HEK293 (cell line): ENCODE data around the gene STARD9.

Experiments used
- CTCF ChIA-PET: fragments of 350-600 bp; formaldehyde crosslinking; extraction: SDS; loops from one replicate; lab custom pipeline; 2021; ENCODE audit warnings: antibody characterized with exemption; lab: Yijun Ruan, JAX
- POLR2A ChIA-PET: fragments of 300-600 bp; formaldehyde crosslinking; extraction: SDS; loops from one replicate; lab custom pipeline; 2020; ENCODE audit warnings: antibody characterized with exemption, inconsistent platforms; lab: Yijun Ruan, JAX
- H3K27ac ChIP-seq: fragments of 200-500 bp; sonication (Bioruptor generic); 2 replicates; pipeline ENCODE4 v1.5.1; 2014; ENCODE audit warnings: low read depth, low read length, control low read depth, inconsistent platforms; ENCODE audit errors: extremely low read depth
- H3K36me3 ChIP-seq, 2 experiments: fragments of 200-500 bp in 1 of 2; sonication (Bioruptor generic) in 1 of 2; 1 replicate in 1 of 2; 2 replicates in 1 of 2; pipeline ENCODE4 v1.5.1; 2014 to 2017; ENCODE audit warnings: inconsistent platforms in 2 of 2, low read length in 2 of 2; ENCODE audit not compliant: control insufficient read depth in 2 of 2, insufficient read depth in 1 of 2
- H3K4me1 ChIP-seq: fragments of 200-500 bp; sonication (Bioruptor generic); 2 replicates; pipeline ENCODE4 v1.5.1; 2014; ENCODE audit warnings: mild to moderate bottlenecking, low read length, inconsistent platforms; ENCODE audit not compliant: control insufficient read depth, insufficient read depth
- H3K4me3 ChIP-seq: 2 replicates; pipeline ENCODE4 v1.5.1; 2011; ENCODE audit warnings: low read depth, mild to moderate bottlenecking, control low read depth, low read length, moderate library complexity
- H3K9me3 ChIP-seq: fragments of 200-500 bp; sonication (Bioruptor generic); 2 replicates; pipeline ENCODE4 v1.5.1; 2014; ENCODE audit warnings: low read depth, low read length, inconsistent platforms; ENCODE audit not compliant: control insufficient read depth, insufficient read depth
- KLF8 ChIP-seq: fragments of 450-650 bp; formaldehyde crosslinking; IDR thresholded peaks from 2 replicates; pipeline ENCODE4 v1.5.1; 2016; ENCODE audit warnings: missing biosample characterization, missing genetic modification characterization
- REST ChIP-seq: fragments of 450-650 bp; formaldehyde crosslinking; IDR thresholded peaks from 2 replicates; pipeline ENCODE4 v1.5.1; 2016; ENCODE audit warnings: missing biosample characterization, missing genetic modification characterization
- SCRT1 ChIP-seq: fragments of 450-650 bp; formaldehyde crosslinking; IDR thresholded peaks from 2 replicates; pipeline ENCODE4 v1.5.1; 2016; ENCODE audit warnings: missing biosample characterization, missing genetic modification characterization, borderline replicate concordance
- ZBTB1 ChIP-seq: fragments of 450-650 bp; formaldehyde crosslinking; IDR thresholded peaks from 2 replicates; pipeline ENCODE4 v1.5.1; 2016; ENCODE audit warnings: missing biosample characterization, missing genetic modification characterization
- ZBTB44 ChIP-seq: fragments of 450-650 bp; IDR thresholded peaks from 2 replicates; pipeline ENCODE4 v1.5.1; 2018; ENCODE audit warnings: missing biosample characterization, mild to moderate bottlenecking, missing genetic modification characterization
- ZFP69B ChIP-seq: fragments of 450-650 bp; formaldehyde crosslinking; IDR thresholded peaks from 2 replicates; pipeline ENCODE4 v1.5.1; 2016; ENCODE audit warnings: missing biosample characterization, missing genetic modification characterization
- ZNF114 ChIP-seq: fragments of 450-650 bp; formaldehyde crosslinking; IDR thresholded peaks from 2 replicates; pipeline ENCODE4 v1.5.0; 2017; ENCODE audit warnings: missing biosample characterization, missing genetic modification characterization
- ZNF184 ChIP-seq: fragments of 450-650 bp; IDR thresholded peaks from 2 replicates; pipeline ENCODE4 v1.5.1; 2018; ENCODE audit warnings: missing biosample characterization, mild to moderate bottlenecking, missing genetic modification characterization
- ZNF223 ChIP-seq: fragments of 450-650 bp; formaldehyde crosslinking; IDR thresholded peaks from 2 replicates; pipeline ENCODE4 v1.5.1; 2016; ENCODE audit warnings: missing biosample characterization, missing genetic modification characterization
- ZNF354C ChIP-seq: fragments of 450-650 bp; formaldehyde crosslinking; IDR thresholded peaks from 2 replicates; pipeline ENCODE4 v1.5.1; 2016; ENCODE audit warnings: missing biosample characterization, missing genetic modification characterization, low read depth, borderline replicate concordance
- ZNF366 ChIP-seq: fragments of 450-650 bp; formaldehyde crosslinking; conservative IDR thresholded peaks from 2 replicates; pipeline ENCODE4 v1.5.1; 2016; ENCODE audit warnings: missing biosample characterization, missing genetic modification characterization
- ZNF404 ChIP-seq: fragments of 450-650 bp; formaldehyde crosslinking; IDR thresholded peaks from 2 replicates; pipeline ENCODE4 v1.5.1; 2017; ENCODE audit warnings: missing biosample characterization, missing genetic modification characterization
- ZNF488 ChIP-seq: fragments of 450-650 bp; formaldehyde crosslinking; IDR thresholded peaks from 2 replicates; pipeline ENCODE4 v1.5.1; 2016; ENCODE audit warnings: missing biosample characterization, missing genetic modification characterization
- ZNF544 ChIP-seq: fragments of 450-650 bp; formaldehyde crosslinking; IDR thresholded peaks from 2 replicates; pipeline ENCODE4 v1.5.0; 2017; ENCODE audit warnings: missing biosample characterization, missing genetic modification characterization
- ZNF555 ChIP-seq: fragments of 450-650 bp; formaldehyde crosslinking; conservative IDR thresholded peaks from 2 replicates; pipeline ENCODE4 v1.5.1; 2017; ENCODE audit warnings: missing biosample characterization, mild to moderate bottlenecking, missing genetic modification characterization, inconsistent platforms
- ZNF571 ChIP-seq: fragments of 450-650 bp; formaldehyde crosslinking; IDR thresholded peaks from 2 replicates; pipeline ENCODE4 v1.5.0; 2017; ENCODE audit warnings: missing biosample characterization, missing genetic modification characterization
- ZNF585B ChIP-seq: fragments of 450-650 bp; formaldehyde crosslinking; IDR thresholded peaks from 2 replicates; pipeline ENCODE4 v1.5.1; 2016; ENCODE audit warnings: missing biosample characterization, missing genetic modification characterization
- ZNF600 ChIP-seq: fragments of 450-650 bp; formaldehyde crosslinking; IDR thresholded peaks from 2 replicates; pipeline ENCODE4 v1.5.1; 2016; ENCODE audit warnings: missing biosample characterization, missing genetic modification characterization
- ZNF707 ChIP-seq: fragments of 450-650 bp; formaldehyde crosslinking; IDR thresholded peaks from 2 replicates; pipeline ENCODE4 v1.5.1; 2016; ENCODE audit warnings: missing biosample characterization, missing genetic modification characterization
- ZNF830 ChIP-seq: fragments of 450-650 bp; IDR thresholded peaks from 2 replicates; pipeline ENCODE4 v1.5.0; 2018; ENCODE audit warnings: missing biosample characterization, missing genetic modification characterization, low read depth, mild to moderate bottlenecking, moderate library complexity
- ZSCAN30 ChIP-seq: fragments of 450-650 bp; IDR thresholded peaks from 2 replicates; pipeline ENCODE4 v1.5.1; 2018; ENCODE audit warnings: missing biosample characterization, mild to moderate bottlenecking, missing genetic modification characterization, moderate library complexity
- TF ChIP-seq, protein P1 (sequence below): fragments of 450-650 bp; formaldehyde crosslinking; optimal IDR thresholded peaks from 2 replicates; pipeline ENCODE3; 2016; ENCODE audit warnings: missing biosample characterization, mild to moderate bottlenecking, missing genetic modification characterization
- TF ChIP-seq, protein P2 (sequence below): fragments of 450-650 bp; formaldehyde crosslinking; conservative IDR thresholded peaks from 2 replicates; pipeline ENCODE4 v1.5.1; 2016; ENCODE audit warnings: low read depth, missing biosample characterization, missing genetic modification characterization
- TF ChIP-seq, protein P3 (sequence below): fragments of 450-650 bp; formaldehyde crosslinking; IDR thresholded peaks from 2 replicates; pipeline ENCODE4 v1.5.1; 2016; ENCODE audit warnings: missing biosample characterization, missing genetic modification characterization

STARD9 gene

GRCh38 chr15:42694398-42694797, 119.0 kb downstream of the STARD9 start:
- Histone ChIP-seq H3K27ac (no peak overlapping the region), H3K36me3 (peaks cover 0 to 30% of the 10 kb centered on the region in 2 experiments; a peak in 1 of 3 replicates), H3K9me3 (no peaks in the 10 kb centered on the region), H3K4me1 (no peaks in the 10 kb centered on the region), H3K4me3 (no peak overlapping the region)
- no peak for TF ChIP-seq ZNF544 (tag by site-specific recombination)
- no peak for TF ChIP-seq ZNF223
- TF ChIP-seq ZNF707: no peak
- TF ChIP-seq ZNF830 (tag by site-specific recombination): no peak
- no peak for TF ChIP-seq KLF8 (tag by site-specific recombination)
- no peak for TF ChIP-seq ZBTB1
- TF ChIP-seq ZSCAN30 (tag by site-specific recombination): no peak
- TF ChIP-seq, protein P1, sequence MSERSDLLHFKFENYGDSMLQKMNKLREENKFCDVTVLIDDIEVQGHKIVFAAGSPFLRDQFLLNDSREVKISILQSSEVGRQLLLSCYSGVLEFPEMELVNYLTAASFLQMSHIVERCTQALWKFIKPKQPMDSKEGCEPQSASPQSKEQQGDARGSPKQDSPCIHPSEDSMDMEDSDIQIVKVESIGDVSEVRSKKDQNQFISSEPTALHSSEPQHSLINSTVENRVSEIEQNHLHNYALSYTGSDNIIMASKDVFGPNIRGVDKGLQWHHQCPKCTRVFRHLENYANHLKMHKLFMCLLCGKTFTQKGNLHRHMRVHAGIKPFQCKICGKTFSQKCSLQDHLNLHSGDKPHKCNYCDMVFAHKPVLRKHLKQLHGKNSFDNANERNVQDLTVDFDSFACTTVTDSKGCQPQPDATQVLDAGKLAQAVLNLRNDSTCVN (tag by site-specific recombination): no peak
- no peak for TF ChIP-seq ZNF600 (tag by site-specific recombination)
- TF ChIP-seq, protein P2, sequence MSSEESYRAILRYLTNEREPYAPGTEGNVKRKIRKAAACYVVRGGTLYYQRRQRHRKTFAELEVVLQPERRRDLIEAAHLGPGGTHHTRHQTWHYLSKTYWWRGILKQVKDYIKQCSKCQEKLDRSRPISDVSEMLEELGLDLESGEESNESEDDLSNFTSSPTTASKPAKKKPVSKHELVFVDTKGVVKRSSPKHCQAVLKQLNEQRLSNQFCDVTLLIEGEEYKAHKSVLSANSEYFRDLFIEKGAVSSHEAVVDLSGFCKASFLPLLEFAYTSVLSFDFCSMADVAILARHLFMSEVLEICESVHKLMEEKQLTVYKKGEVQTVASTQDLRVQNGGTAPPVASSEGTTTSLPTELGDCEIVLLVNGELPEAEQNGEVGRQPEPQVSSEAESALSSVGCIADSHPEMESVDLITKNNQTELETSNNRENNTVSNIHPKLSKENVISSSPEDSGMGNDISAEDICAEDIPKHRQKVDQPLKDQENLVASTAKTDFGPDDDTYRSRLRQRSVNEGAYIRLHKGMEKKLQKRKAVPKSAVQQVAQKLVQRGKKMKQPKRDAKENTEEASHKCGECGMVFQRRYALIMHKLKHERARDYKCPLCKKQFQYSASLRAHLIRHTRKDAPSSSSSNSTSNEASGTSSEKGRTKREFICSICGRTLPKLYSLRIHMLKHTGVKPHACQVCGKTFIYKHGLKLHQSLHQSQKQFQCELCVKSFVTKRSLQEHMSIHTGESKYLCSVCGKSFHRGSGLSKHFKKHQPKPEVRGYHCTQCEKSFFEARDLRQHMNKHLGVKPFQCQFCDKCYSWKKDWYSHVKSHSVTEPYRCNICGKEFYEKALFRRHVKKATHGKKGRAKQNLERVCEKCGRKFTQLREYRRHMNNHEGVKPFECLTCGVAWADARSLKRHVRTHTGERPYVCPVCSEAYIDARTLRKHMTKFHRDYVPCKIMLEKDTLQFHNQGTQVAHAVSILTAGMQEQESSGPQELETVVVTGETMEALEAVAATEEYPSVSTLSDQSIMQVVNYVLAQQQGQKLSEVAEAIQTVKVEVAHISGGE (tag by site-specific recombination): no peak
- no peak for TF ChIP-seq SCRT1 (tag by site-specific recombination)
- TF ChIP-seq ZNF354C: no peak
- TF ChIP-seq ZNF404 (tag by site-specific recombination): no peak
- no peak for TF ChIP-seq REST (tag by site-specific recombination)
- no peak for TF ChIP-seq ZFP69B (tag by site-specific recombination)
- ChIA-PET CTCF (no interaction called here), POLR2A (no interaction called here)

DNA sequence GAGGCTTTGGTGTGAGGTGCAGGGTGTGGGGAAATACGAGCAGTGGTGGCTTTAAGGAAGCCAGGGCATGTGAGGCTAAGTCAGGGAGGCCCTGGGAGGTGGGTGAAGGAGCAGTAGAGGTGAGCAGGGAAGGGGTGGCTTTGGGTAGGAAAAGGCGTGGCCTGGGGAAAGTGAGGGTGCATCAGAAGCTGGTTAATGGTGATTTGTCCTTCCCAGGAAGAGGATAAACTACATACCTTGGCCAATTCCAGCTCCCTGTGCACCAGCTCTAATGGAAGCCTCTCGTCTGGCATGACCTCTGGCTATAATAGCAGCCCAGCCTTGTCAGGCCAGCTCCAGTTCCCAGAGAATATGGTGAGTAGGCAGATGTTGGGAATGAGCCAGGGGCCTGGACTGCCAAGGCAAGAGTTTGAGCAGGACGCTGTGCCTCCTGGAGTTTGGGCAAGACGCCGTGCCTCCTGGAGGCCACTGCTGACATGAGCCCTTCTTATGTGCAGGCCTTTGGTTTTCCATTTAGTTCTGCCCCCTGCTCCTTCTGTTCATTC, 120.2 kb downstream of the STARD9 start:
- TF ChIP-seq, protein P3, sequence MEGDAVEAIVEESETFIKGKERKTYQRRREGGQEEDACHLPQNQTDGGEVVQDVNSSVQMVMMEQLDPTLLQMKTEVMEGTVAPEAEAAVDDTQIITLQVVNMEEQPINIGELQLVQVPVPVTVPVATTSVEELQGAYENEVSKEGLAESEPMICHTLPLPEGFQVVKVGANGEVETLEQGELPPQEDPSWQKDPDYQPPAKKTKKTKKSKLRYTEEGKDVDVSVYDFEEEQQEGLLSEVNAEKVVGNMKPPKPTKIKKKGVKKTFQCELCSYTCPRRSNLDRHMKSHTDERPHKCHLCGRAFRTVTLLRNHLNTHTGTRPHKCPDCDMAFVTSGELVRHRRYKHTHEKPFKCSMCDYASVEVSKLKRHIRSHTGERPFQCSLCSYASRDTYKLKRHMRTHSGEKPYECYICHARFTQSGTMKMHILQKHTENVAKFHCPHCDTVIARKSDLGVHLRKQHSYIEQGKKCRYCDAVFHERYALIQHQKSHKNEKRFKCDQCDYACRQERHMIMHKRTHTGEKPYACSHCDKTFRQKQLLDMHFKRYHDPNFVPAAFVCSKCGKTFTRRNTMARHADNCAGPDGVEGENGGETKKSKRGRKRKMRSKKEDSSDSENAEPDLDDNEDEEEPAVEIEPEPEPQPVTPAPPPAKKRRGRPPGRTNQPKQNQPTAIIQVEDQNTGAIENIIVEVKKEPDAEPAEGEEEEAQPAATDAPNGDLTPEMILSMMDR (tag by site-specific recombination): no peak
- TF ChIP-seq ZNF184 (tag by site-specific recombination) (no peak), ZNF114 (tag by site-specific recombination) (no peak), ZNF585B (no peak), ZBTB44 (no peak), ZNF366 (tag by site-specific recombination) (no peak), ZNF488 (tag by site-specific recombination) (no peak), ZNF571 (no peak), ZNF555 (tag by site-specific recombination) (no peak)
- Histone ChIP-seq H3K27ac (no peak overlapping the region), H3K4me1 (no peaks in the 10 kb centered on the region), H3K36me3 (peaks cover 0 to 30% of the 10 kb centered on the region in 2 experiments; a peak in 1 of 3 replicates), H3K9me3 (no peaks in the 10 kb centered on the region), H3K4me3 (no peak overlapping the region)
- ChIA-PET POLR2A (no interaction called here), CTCF (interaction anchor here (0.7 kb wide), 1 partner anchor 590 kb away, joined by 3 read pairs; no protein-coding TSS in a partner anchor)
